Smooth muscle cell (in vitro differentiated cells): ENCODE measurements around the gene NDUFAF5. TPM values are rescaled to one million over a fixed set of nuclear protein-coding genes. Genes with fewer than 3 reads are reported as not detected.

Source experiments
- DNase-seq: peaks from one replicate; lab custom pipeline; 2025; ENCODE audit not compliant: unreplicated experiment; lab: John Stamatoyannopoulos, UW
- H2AFZ ChIP-seq: fragments of 200-600 bp; sonication (generic); 2 replicates; pipeline ENCODE4 v1.6.0; 2016; ENCODE audit warnings: antibody characterized with exemption, low read depth, mild to moderate bottlenecking
- H3F3A ChIP-seq: fragments of 200-600 bp; sonication (generic); 2 replicates; pipeline ENCODE4 v1.6.0; 2017; ENCODE audit warnings: antibody characterized with exemption, low read depth
- H3K27ac ChIP-seq: fragments of 200-600 bp; sonication (generic); 2 replicates; pipeline ENCODE4 v1.5.1; 2016; ENCODE audit warnings: low read depth, mild to moderate bottlenecking
- H3K27me3 ChIP-seq: fragments of 200-600 bp; sonication (generic); 2 replicates; pipeline ENCODE4 v1.6.1; 2016; ENCODE audit warnings: low read depth, mild to moderate bottlenecking
- H3K36me3 ChIP-seq: fragments of 200-600 bp; sonication (generic); 2 replicates; pipeline ENCODE4 v1.5.1; 2016; ENCODE audit warnings: low read depth
- H3K4me1 ChIP-seq: fragments of 200-600 bp; sonication (generic); 2 replicates; pipeline ENCODE4 v1.5.1; 2016; ENCODE audit warnings: low read depth
- H3K4me2 ChIP-seq: fragments of 200-600 bp; sonication (generic); 2 replicates; pipeline ENCODE4 v1.6.0; 2016; ENCODE audit warnings: mild to moderate bottlenecking
- H3K4me3 ChIP-seq: fragments of 200-600 bp; sonication (generic); 2 replicates; pipeline ENCODE4 v1.5.1; 2016; ENCODE audit warnings: mild to moderate bottlenecking
- H3K79me2 ChIP-seq: fragments of 200-600 bp; sonication (generic); 2 replicates; pipeline ENCODE4 v1.6.0; 2016; ENCODE audit warnings: low read depth, mild to moderate bottlenecking
- H3K9ac ChIP-seq: fragments of 200-600 bp; sonication (generic); 2 replicates; pipeline ENCODE4 v1.6.0; 2016; ENCODE audit warnings: low read depth
- H3K9me3 ChIP-seq: fragments of 200-600 bp; sonication (generic); replicated peaks from 2 replicates; pipeline ENCODE4 v1.5.1; 2016; ENCODE audit warnings: low read depth
- H4K20me1 ChIP-seq: fragments of 200-600 bp; sonication (generic); 2 replicates; pipeline ENCODE4 v1.6.0; 2016; ENCODE audit warnings: low read depth
- WGBS: methylation state at CpG from one replicate; pipeline ENCODE4 v1.1.7; 2016; ENCODE audit warnings: low lambda C conversion rate; 5-methylcytosine and 5-hydroxymethylcytosine counted together
- polyA plus RNA-seq: library from polyadenylated mRNA; unstranded; fragments of >200 nt; fragmentation: Nextera tagmentation; extraction: Ambion mirVana; gene quantifications from 2 replicates; pipeline ENCODE4 v1.2.1, GENCODE V29; 2016
- total RNA-seq: library from RNA; depleted of rRNA; stranded (reverse); fragments of >200 nt; gene quantifications from 2 replicates; pipeline ENCODE4 v1.2.3, GENCODE V29; 2014
- TF ChIP-seq, protein P1 (sequence below): fragments of 200-600 bp; sonication (generic); IDR thresholded peaks from 2 replicates; pipeline ENCODE4 v1.5.1; 2017; ENCODE audit warnings: borderline replicate concordance, mild to moderate bottlenecking, antibody characterized with exemption; ENCODE audit not compliant: insufficient read depth, poor library complexity, severe bottlenecking

Gene NDUFAF5
- total and polyA plus RNA-seq, 2 experiments from 2014 or later = 15.1 to 23.7 TPM

DNA sequence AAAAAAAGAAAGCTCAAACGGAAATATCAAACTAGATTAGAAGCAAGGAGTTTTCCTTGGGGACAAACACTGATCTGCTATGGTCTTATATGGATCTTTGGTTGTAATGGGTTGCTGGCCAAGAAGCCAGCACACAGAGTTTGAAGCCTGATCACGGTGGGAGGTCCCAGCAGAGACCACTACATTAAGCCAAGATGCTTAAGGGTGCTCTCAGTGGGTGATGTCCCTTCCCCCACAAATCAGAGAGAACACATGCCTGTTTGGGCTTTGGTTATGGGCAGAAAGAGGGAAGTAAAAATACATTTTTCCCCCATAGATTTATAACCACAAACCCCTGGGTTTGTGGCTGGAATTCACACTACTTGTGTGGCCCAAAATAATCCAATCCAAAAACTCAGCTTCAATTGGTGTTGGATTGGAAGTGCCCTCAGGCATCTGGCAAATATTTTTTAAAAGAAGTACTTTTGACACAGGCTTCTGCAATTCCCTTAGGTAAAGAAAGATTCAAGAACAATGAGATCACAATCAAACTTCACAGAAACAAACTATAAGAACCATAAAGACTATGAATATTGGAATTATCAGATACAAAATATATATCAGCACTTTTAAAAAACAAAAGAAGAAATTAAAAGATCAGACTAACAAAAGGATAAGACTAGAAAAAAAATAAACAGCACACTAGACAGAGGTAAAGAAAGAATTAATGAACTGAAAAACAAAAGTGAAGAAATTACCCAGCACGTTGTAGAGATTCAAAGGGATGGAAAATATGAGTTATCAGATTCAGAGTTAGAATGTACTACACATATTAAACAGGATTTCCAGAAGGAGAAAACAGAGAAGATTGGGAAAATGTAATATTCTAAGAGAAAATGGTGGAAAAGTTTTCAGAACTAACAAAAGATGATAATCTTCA lies 44.8 kb upstream of the NDUFAF5 start:
- TF ChIP-seq, protein P1, sequence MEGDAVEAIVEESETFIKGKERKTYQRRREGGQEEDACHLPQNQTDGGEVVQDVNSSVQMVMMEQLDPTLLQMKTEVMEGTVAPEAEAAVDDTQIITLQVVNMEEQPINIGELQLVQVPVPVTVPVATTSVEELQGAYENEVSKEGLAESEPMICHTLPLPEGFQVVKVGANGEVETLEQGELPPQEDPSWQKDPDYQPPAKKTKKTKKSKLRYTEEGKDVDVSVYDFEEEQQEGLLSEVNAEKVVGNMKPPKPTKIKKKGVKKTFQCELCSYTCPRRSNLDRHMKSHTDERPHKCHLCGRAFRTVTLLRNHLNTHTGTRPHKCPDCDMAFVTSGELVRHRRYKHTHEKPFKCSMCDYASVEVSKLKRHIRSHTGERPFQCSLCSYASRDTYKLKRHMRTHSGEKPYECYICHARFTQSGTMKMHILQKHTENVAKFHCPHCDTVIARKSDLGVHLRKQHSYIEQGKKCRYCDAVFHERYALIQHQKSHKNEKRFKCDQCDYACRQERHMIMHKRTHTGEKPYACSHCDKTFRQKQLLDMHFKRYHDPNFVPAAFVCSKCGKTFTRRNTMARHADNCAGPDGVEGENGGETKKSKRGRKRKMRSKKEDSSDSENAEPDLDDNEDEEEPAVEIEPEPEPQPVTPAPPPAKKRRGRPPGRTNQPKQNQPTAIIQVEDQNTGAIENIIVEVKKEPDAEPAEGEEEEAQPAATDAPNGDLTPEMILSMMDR = no peak
- Histone ChIP-seq H3K79me2 (no peaks in the 10 kb centered on the region), H3K4me1 (no peaks in the 10 kb centered on the region), H2AFZ (no peak overlapping the region), H4K20me1 (no peaks in the 10 kb centered on the region), H3K27ac (no peak overlapping the region), H3K4me2 (no peak overlapping the region), H3K9ac (no peak overlapping the region), H3K27me3 (no peaks in the 10 kb centered on the region), H3K9me3 (no peaks in the 10 kb centered on the region), H3K36me3 (peaks cover 13% of the 10 kb centered on the region), H3F3A (no peaks in the 10 kb centered on the region), H3K4me3 (no peak overlapping the region)
- DNase-seq = no peak
- WGBS = 91% methylated on average over 3 of the region's 3 CpGs

DNA sequence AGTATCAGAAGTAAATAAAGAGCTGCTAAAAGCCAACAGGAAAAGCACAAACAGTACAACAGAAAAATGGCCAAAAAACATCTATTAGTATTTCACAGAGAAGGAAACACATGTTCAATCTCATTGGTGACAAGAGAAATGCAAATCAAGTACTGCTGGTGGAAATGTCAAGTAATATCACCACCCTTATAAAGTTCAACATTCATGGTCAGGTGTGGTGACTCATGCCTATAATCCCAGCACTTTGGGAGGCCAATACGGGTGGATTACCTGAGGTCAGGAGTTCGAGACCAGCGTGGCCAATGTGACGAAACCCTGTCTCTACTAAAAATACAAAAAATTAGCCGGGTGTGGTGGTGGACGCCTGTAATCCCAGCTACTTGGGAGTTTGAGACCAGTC lies 42.9 kb upstream of the NDUFAF5 start:
- H3K4me3 ChIP-seq = no peak overlapping the region

DNA sequence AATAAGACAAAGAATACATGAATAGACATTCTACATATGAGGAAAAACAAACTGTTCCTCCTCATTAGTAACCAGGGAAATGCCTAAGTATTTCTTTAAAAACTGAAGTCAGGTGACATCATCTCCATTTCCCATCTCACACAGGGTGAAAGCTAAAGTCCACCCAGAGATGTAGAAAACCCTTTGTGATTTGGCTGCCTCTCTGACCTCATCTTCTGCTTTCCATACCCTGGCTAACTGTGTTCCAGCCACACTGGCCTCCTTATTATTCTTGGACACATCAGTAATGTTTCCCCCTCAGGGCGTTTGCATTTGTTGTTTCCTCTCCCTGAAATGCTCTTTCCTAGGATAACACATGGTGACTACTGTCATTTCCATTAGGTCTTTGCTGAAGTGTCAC lies 40.5 kb upstream of the NDUFAF5 start:
- H3K9ac ChIP-seq = no peak overlapping the region
- H2AFZ ChIP-seq = no peak overlapping the region
- peaks cover 13% of the 10 kb centered on the region for H3K36me3 ChIP-seq
- DNase-seq = no peak
- WGBS = 95% methylated on average over 1 of the region's 1 CpG
- H3K27me3 ChIP-seq = no peaks in the 10 kb centered on the region
- no peaks in the 10 kb centered on the region for H3K79me2 ChIP-seq
- H4K20me1 ChIP-seq = no peaks in the 10 kb centered on the region
- H3K4me1 ChIP-seq = no peaks in the 10 kb centered on the region
- TF ChIP-seq, protein P1 = no peak
- H3K9me3 ChIP-seq = no peaks in the 10 kb centered on the region
- H3K4me2 ChIP-seq = no peak overlapping the region
- H3K27ac ChIP-seq = no peak overlapping the region
- H3K4me3 ChIP-seq = no peak overlapping the region
- no peaks in the 10 kb centered on the region for H3F3A ChIP-seq

More for the DNA sequence above, 42.9 kb upstream of the NDUFAF5 start:
- Histone ChIP-seq H3F3A (no peaks in the 10 kb centered on the region), H3K4me1 (no peaks in the 10 kb centered on the region), H3K36me3 (peaks cover 13% of the 10 kb centered on the region), H2AFZ (no peak overlapping the region), H4K20me1 (no peaks in the 10 kb centered on the region), H3K9me3 (no peaks in the 10 kb centered on the region), H3K79me2 (no peaks in the 10 kb centered on the region), H3K4me2 (no peak overlapping the region), H3K27ac (no peak overlapping the region), H3K27me3 (no peaks in the 10 kb centered on the region), H3K9ac (no peak overlapping the region)
- WGBS = 94% methylated on average over 6 of the region's 6 CpGs
- DNase-seq = no peak
- TF ChIP-seq, protein P1 = no peak
